ENCODE data around the gene RNF130.
A peak's percentile ranks its signal among the peaks of the same experiment; 100 is the strongest.

The RNF130 gene

GRCh38 chr5:179927824-179928223, 143.7 kb downstream of the RNF130 start:
- Mint-ChIP-seq H3K36me3 (no peaks in the 10 kb centered on the region), H3K27ac (no peak overlapping the region), H3K9me3 (peaks cover 2% of the 10 kb centered on the region), H3K4me3 (no peak overlapping the region), H3K27me3 (no peaks in the 10 kb centered on the region), H3K4me1 (peaks cover 6% of the 10 kb centered on the region)
- no peak for ATAC-seq

DNA sequence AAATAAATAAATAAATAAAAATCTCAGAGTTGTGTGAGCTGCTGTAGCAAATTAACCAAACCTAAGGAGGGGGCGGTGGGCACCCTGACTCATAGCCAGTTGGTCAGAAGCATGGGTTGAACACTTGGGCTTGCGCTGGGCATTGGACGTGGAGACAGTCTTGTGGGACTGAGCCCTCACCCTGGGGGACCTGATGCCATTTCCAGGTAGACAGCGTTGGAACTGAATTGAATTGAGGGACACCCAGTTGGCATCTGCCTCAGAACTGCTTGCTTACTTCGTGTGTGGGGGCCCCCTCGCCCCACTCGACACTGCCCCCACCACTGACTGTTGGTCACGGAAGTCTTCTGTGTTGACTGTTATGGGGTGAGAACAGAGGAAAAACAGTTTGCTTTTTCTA, 144.9 kb downstream of the RNF130 start:
- peaks cover 6% of the 10 kb centered on the region for H3K4me1 Mint-ChIP-seq

DNA sequence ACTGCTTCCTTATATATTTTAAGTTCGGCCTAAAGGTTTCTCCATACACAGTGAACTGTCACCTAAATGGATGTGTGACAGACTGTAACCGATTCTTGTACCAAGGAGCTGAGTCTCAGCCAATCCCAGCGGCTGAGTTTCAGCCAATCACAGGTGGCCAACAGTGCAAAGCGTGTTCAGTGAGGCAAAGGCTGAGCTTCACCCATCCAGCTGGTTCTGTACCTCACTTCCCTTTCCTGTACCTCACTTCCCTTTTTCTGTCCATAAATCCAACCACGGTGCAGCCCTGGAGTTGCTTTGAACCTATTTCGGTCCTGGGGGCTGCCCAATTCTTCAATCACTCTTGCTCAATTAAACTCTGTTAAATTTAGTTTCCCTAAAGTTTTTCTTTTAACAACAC, 148.1 kb downstream of the RNF130 start:
- Mint-ChIP-seq H3K27me3 (no peaks in the 10 kb centered on the region), H3K36me3 (no peaks in the 10 kb centered on the region), H3K27ac (no peak overlapping the region), H3K4me1 (peaks cover 13% of the 10 kb centered on the region), H3K4me3 (no peak overlapping the region), H3K9me3 (peaks cover 2% of the 10 kb centered on the region)
- ATAC-seq: peak; percentile 63

More for the DNA sequence above, 144.9 kb downstream of the RNF130 start:
- Mint-ChIP-seq H3K4me3 (no peak overlapping the region), H3K27me3 (no peaks in the 10 kb centered on the region), H3K9me3 (peaks cover 2% of the 10 kb centered on the region), H3K36me3 (no peaks in the 10 kb centered on the region), H3K27ac (no peak overlapping the region)
- ATAC-seq: no peak

GRCh38 chr5:179920175-179920574, 151.4 kb downstream of the RNF130 start:
- H3K4me3 Mint-ChIP-seq: no peak overlapping the region
- H3K36me3 Mint-ChIP-seq: no peaks in the 10 kb centered on the region
- H3K9me3 Mint-ChIP-seq: peaks cover 2% of the 10 kb centered on the region
- H3K4me1 Mint-ChIP-seq: peaks cover 36% of the 10 kb centered on the region
- no peak for ATAC-seq
- H3K27me3 Mint-ChIP-seq: no peaks in the 10 kb centered on the region
- no peak overlapping the region for H3K27ac Mint-ChIP-seq

DNA sequence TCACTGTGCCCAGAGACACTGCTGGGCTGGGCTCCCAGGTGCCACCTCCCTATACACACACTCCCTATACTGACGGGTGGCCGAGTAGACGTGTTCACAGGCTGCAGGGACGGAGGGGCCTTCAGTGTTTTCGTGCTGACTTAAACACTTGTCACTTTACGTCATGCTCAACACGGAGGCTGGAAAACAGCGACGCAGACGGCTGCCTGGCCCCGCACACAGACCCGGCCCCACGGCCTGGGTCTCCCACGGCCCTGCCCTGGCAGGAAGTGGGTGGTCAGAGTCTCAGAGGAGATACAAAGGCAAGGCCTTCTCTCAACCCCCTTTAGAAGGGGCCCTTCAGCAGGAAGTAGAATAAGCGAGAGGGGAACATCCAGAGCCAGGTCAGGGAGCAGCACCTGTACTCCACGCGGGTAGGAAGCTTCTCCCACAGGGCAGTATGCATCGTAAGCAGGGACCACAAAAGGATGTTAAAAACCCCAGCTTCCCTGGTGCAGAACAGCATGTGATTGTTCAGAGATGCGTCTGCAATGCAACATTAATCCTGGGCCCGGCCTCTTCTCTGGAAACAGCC, 152.0 kb downstream of the RNF130 start:
- peaks cover 2% of the 10 kb centered on the region for H3K9me3 Mint-ChIP-seq
- no peak overlapping the region for H3K4me3 Mint-ChIP-seq
- H3K36me3 Mint-ChIP-seq: no peaks in the 10 kb centered on the region
- H3K27ac Mint-ChIP-seq: peak overlapping the region; percentile 7
- peak; percentile 42 for ATAC-seq
- H3K27me3 Mint-ChIP-seq: no peaks in the 10 kb centered on the region
- peaks cover 38% of the 10 kb centered on the region for H3K4me1 Mint-ChIP-seq

- Mint-ChIP-seq H3K4me1 (peaks cover 44% of the 10 kb centered on the region), H3K27ac (no peak overlapping the region), H3K36me3 (no peaks in the 10 kb centered on the region), H3K9me3 (peaks cover 2% of the 10 kb centered on the region), H3K27me3 (no peaks in the 10 kb centered on the region), H3K4me3 (no peak overlapping the region)
- ATAC-seq: no peak
These were observed 152.6 kb downstream of the RNF130 start for GRCh38 chr5:179918742-179919486.

- peak overlapping the region; percentile 88 for H3K27ac Mint-ChIP-seq
- H3K4me3 Mint-ChIP-seq: no peak overlapping the region
These were observed 155.0 kb downstream of the RNF130 start for GRCh38 chr5:179916523-179916922.

GRCh38 chr5:179915406-179915935, 156.1 kb downstream of the RNF130 start:
- no peaks in the 10 kb centered on the region for H3K27me3 Mint-ChIP-seq
- no peaks in the 10 kb centered on the region for H3K9me3 Mint-ChIP-seq
- no peak overlapping the region for H3K4me3 Mint-ChIP-seq
- ATAC-seq: no peak
- peaks cover 41% of the 10 kb centered on the region for H3K4me1 Mint-ChIP-seq
- H3K36me3 Mint-ChIP-seq: no peaks in the 10 kb centered on the region
- peak overlapping the region; percentile 88 for H3K27ac Mint-ChIP-seq

More at GRCh38 chr5:179916523-179916922, 155.0 kb downstream of the RNF130 start:
- no peak for ATAC-seq
- Mint-ChIP-seq H3K4me1 (peaks cover 41% of the 10 kb centered on the region), H3K27me3 (no peaks in the 10 kb centered on the region), H3K9me3 (no peaks in the 10 kb centered on the region), H3K36me3 (no peaks in the 10 kb centered on the region)

DNA sequence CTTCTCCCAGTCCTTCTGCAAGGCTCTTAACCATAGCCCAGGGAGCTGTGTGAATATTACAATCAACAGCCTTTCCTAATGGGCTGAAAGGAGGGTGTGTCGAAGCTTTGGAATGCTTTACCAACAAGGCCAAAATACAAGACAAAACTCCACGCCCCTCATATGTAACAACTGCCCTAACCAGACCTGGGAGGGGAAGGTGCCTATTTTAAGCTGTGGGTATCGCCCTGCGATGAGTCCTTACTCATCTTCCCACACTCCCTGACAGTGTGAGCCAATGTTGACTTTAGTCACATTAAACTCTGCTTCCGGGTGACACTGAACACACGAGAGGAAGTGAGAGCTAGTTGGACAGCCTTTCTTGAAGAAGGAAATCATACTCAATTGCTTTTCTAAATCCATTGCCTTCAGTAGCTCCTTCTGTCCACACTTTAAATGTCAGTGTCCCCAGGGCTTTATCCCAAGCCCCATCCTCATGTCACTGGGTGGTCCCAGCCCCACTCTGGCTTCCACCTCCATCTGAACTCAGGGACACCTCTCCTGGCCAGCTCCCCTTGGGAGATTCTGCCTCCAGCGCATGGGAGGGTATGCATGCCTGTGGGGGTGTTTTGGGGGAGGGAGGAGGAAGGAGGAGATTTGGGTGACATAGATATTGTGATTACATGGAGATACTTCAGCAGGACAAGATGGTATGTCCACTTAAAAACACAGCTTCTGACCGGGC, 157.4 kb downstream of the RNF130 start:
- H3K27me3 Mint-ChIP-seq: no peaks in the 10 kb centered on the region
- H3K9me3 Mint-ChIP-seq: no peaks in the 10 kb centered on the region
- ATAC-seq: peak; percentile 62
- H3K27ac Mint-ChIP-seq: peak overlapping the region; percentile 65
- H3K4me1 Mint-ChIP-seq: peaks cover 42% of the 10 kb centered on the region
- H3K36me3 Mint-ChIP-seq: no peaks in the 10 kb centered on the region
- H3K4me3 Mint-ChIP-seq: no peak overlapping the region

DNA sequence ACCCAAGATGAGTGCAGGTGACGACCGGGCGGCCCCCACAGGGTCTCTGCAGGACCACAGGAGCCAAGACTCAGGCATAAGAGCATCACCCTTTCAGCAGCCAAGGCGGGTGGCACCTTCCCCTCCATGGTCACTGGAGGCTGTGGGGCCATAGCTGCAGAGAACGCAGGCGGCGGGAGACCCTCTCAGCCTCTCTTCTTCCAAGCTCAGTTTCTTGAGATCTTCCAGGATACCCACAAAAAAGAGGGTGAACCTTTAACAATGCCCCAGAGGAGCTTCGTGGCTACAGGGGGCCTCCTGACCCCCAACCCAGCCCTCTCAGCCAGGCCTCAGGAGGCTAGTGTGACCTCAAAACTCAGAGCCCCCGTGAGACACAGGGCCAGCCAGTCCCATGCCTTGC, 158.1 kb downstream of the RNF130 start:
- Mint-ChIP-seq H3K4me1 (peaks cover 47% of the 10 kb centered on the region), H3K9me3 (no peaks in the 10 kb centered on the region), H3K36me3 (no peaks in the 10 kb centered on the region), H3K27ac (no peak overlapping the region), H3K4me3 (no peak overlapping the region), H3K27me3 (no peaks in the 10 kb centered on the region)
- ATAC-seq: no peak

- Mint-ChIP-seq H3K9me3 (no peaks in the 10 kb centered on the region), H3K36me3 (no peaks in the 10 kb centered on the region), H3K27me3 (no peaks in the 10 kb centered on the region), H3K4me3 (no peak overlapping the region), H3K4me1 (peaks cover 45% of the 10 kb centered on the region), H3K27ac (peak overlapping the region; percentile 50)
- no peak for ATAC-seq
These were observed 158.6 kb downstream of the RNF130 start for GRCh38 chr5:179912951-179913350.

DNA sequence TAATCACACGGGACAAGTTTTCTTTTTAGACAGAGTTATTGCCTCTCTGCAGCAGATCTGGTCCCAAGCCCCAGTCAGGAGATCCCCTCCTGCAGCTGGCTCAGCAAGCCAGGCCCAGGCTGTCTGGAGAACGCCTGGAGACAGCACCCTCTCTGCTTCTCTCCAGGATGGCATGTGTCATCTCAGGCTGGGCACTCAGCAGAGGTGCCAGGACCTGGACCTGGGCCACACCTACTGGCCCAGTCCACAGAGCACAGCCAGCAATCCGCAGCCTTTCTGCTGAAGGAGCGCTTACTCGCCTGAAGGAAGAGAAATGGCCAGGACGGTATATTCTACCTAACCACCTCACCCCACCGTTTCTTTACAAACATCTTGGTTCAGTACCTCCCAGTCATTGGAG, 159.2 kb downstream of the RNF130 start:
- H3K27ac Mint-ChIP-seq: peak overlapping the region; percentile 50
- no peak overlapping the region for H3K4me3 Mint-ChIP-seq
- no peaks in the 10 kb centered on the region for H3K27me3 Mint-ChIP-seq
- no peaks in the 10 kb centered on the region for H3K9me3 Mint-ChIP-seq
- H3K36me3 Mint-ChIP-seq: no peaks in the 10 kb centered on the region
- ATAC-seq: no peak
- peaks cover 39% of the 10 kb centered on the region for H3K4me1 Mint-ChIP-seq

DNA sequence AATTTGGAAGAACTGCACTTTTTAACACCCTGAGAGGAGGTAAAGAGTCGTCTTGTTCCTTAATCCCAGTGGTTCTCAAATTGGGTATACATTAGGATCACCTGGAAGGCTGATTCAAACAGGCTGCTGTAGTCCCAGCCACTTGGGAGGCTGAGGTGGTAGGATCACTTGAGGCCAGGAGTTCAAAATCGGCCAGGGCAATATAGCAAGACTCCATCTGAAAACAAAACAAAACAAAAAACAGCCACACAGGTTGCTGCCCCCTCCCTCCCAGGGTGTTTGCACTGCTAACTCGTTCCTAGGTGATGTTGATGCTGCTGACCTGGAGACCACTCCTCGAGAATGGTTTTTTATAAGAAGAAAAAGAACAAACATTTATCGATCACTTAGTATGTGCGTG, 162.3 kb downstream of the RNF130 start:
- peak overlapping the region; percentile 88 for H3K27ac Mint-ChIP-seq
- no peak overlapping the region for H3K4me3 Mint-ChIP-seq
- no peaks in the 10 kb centered on the region for H3K27me3 Mint-ChIP-seq
- ATAC-seq: no peak
- H3K36me3 Mint-ChIP-seq: peaks cover 10% of the 10 kb centered on the region
- H3K4me1 Mint-ChIP-seq: peaks cover 35% of the 10 kb centered on the region
- no peaks in the 10 kb centered on the region for H3K9me3 Mint-ChIP-seq

DNA sequence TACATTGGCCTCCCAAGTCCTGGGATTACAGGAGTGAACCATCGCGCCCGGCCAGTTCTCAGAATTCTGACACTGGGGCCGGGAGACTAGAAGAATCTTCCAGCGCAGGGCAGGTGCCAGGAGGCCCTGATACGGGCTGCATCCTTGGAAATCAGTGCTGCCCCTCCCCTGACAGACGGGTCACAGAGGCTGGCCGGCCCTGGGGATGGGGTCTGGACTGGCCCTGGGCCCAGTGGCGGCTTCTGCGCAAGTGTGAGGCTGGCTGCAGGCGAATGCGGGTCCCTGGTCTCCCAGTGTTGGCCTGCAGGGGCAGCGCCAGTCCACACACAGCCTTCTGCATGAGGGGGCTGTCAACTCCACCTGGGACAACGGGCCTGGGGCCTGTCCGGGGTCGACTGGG, 163.0 kb downstream of the RNF130 start:
- Mint-ChIP-seq H3K9me3 (no peaks in the 10 kb centered on the region), H3K4me3 (peak overlapping the region; percentile 87), H3K4me1 (peaks cover 29% of the 10 kb centered on the region), H3K27me3 (no peaks in the 10 kb centered on the region), H3K27ac (peak overlapping the region; percentile 88), H3K36me3 (peaks cover 14% of the 10 kb centered on the region)
- ATAC-seq: no peak

DNA sequence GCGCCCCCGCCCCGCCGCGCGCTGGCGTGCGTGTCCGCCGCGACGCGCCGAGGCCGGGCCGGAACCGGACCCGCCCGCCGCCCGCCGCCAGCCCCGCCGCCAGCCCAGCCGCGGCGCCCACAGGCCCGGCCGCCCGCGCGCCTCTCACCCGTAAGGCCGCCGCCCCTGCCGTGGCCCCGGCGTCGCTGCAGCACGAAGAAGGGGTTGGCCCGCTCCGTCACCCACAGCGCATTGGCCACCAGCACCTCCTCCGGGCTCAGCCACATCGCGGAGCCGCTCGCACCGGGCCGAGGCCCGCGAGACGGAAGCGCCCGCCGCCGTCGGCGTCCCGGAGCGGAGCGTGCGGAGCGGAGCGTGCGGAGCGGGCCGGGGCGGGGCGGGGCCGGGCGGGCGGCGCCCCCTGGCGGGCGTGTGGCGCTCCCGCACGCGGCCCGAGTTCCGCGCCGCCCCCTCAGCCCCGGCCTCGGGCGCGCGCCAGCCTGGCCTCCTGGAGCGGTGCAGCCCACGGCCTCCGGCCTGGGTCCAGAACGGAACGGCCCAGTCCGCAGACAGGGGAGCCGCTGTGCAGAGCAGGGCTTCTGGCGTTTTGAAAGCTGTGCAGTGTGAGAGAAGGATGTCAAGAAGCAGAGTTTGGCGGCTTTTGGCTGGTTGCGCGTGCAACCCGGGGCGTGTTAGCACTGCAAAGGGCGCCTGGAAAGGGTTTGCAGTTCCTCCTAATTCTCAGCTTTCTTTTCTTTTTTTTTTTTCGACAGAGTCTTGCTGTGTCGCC, 163.8 kb downstream of the RNF130 start, which contains the start of gene TBC1D9B:
TSS of gene TBC1D9B (minus strand) at position 342 of the 769 bp plus-strand sequence. CDS start at position 266, 76 bp downstream.
- peaks cover 18% of the 10 kb centered on the region for H3K36me3 Mint-ChIP-seq
- no peaks in the 10 kb centered on the region for H3K27me3 Mint-ChIP-seq
- H3K4me3 Mint-ChIP-seq: peak within 1 kb of the TSS; percentile 87
- peak within 1 kb of the TSS; percentile 88 for H3K27ac Mint-ChIP-seq
- ATAC-seq: peak; percentile 96
- H3K4me1 Mint-ChIP-seq: peaks cover 29% of the 10 kb centered on the region
- no peaks in the 10 kb centered on the region for H3K9me3 Mint-ChIP-seq

Data from stimulated activated memory B cell treated with anti-CD40 and anti-IgM and Interleukin-4, amounts not matched to agents 10 μg/mL and 1 μg/mL and 100 μg/mL, for 72 hours (primary cell).